Measurements from ENCODE around the gene KLHL8.

GRCh38 chr4:87128006-87128705 lies 92.3 kb downstream of the KLHL8 start:
- TF ChIP-seq CTCF (IDR thresholded peaks at IDR 0.05) (no peak), POLR2A (IDR thresholded peaks at IDR 0.05) (no peak)
